SU-DHL-6 (cell line): ENCODE data around the gene PPCS.

ENCODE experiments used
- EZH2phosphoT487 ChIP-seq: fragments of 200-600 bp; sonication (generic), shearing (Covaris generic); conservative IDR thresholded peaks from 2 replicates; pipeline ENCODE4 v1.6.1; 2018; ENCODE audit warnings: mild to moderate bottlenecking, antibody characterized with exemption, low read length, moderate library complexity, mixed read lengths
- TF ChIP-seq, protein P1 (sequence below): fragments of 200-600 bp; sonication (generic); IDR thresholded peaks from one replicate; pipeline ENCODE4 v1.5.1; 2017; ENCODE audit warnings: antibody characterized with exemption, mild to moderate bottlenecking, low read length, moderate library complexity; ENCODE audit not compliant: insufficient read depth, poor library complexity, severe bottlenecking

DNA sequence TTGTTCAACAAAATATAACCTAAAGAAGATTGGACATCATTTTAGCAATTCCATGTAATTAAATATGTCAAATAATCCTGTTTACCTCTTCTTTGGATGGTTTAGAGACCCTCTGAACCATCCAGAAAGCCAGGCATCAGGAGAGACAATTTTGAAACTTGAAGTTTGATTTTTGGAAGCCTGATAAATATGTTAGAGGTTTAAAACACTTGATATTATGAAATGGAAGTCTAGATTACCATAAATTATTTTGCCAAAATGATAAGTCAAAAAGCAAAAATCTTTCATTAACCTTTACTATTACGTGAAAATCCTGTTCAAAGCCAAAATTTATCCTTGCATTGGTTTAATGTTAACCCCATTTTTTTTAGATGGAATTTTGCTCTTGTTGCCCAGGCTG, 50.2 kb downstream of the PPCS start:
- TF ChIP-seq EZH2phosphoT487, result no peak
- TF ChIP-seq, protein P1, sequence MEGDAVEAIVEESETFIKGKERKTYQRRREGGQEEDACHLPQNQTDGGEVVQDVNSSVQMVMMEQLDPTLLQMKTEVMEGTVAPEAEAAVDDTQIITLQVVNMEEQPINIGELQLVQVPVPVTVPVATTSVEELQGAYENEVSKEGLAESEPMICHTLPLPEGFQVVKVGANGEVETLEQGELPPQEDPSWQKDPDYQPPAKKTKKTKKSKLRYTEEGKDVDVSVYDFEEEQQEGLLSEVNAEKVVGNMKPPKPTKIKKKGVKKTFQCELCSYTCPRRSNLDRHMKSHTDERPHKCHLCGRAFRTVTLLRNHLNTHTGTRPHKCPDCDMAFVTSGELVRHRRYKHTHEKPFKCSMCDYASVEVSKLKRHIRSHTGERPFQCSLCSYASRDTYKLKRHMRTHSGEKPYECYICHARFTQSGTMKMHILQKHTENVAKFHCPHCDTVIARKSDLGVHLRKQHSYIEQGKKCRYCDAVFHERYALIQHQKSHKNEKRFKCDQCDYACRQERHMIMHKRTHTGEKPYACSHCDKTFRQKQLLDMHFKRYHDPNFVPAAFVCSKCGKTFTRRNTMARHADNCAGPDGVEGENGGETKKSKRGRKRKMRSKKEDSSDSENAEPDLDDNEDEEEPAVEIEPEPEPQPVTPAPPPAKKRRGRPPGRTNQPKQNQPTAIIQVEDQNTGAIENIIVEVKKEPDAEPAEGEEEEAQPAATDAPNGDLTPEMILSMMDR, result no peak
